ENCODE measurements around the gene PPP1R13B. TPM values are rescaled to one million over a fixed set of nuclear protein-coding genes. Genes with fewer than 3 reads are reported as not detected.

Gene PPP1R13B
- total RNA-seq, 1 experiment from 2014 or later: 17.8 TPM

- ChIA-PET POLR2A (no interaction called here), RAD21 (ENCODE audit: low non-redundant PET in 1 of 2, low total read pairs in 2 of 2, uncharacterized antibody in 2 of 2, unreplicated experiment in 2 of 2) (no interaction called here), CTCF (no interaction called here)
- Histone ChIP-seq H3K4me3 (replicated peaks in 1 of 2; ENCODE audit: low read depth in 1 of 2, low read length in 2 of 2) (no peak overlapping the region), H3K4me1 (ENCODE audit: control insufficient read depth in 1 of 2, insufficient read depth in 2 of 2, low read length in 2 of 2) (no peaks in the 10 kb centered on the region), H3K9ac (ENCODE audit: low read length) (no peak overlapping the region), H3K36me3 (ENCODE audit: control insufficient read depth in 1 of 2, insufficient read depth in 2 of 2, low read length in 2 of 2) (peaks cover 5 to 16% of the 10 kb centered on the region in 2 experiments; a peak in 3 of 4 replicates), H3K27ac (ENCODE audit: low read depth, low read length) (no peak overlapping the region), H3K79me2 (ENCODE audit: insufficient read depth, low read length) (peaks cover 7% of the 10 kb centered on the region; the same call in 1 of the 2 replicates), H3K4me2 (ENCODE audit: low read length) (no peak overlapping the region), H4K20me1 (ENCODE audit: insufficient read depth) (no peaks in the 10 kb centered on the region), H3K9me3 (ENCODE audit: control insufficient read depth in 1 of 2, insufficient read depth in 1 of 2, low read depth in 1 of 2, low read length in 2 of 2) (no peaks in the 10 kb centered on the region), H2AFZ (ENCODE audit: low read depth, low read length, poor library complexity, severe bottlenecking) (no peak overlapping the region), H3K27me3 (ENCODE audit: insufficient read depth, low read length) (no peaks in the 10 kb centered on the region), H3K9me2 (ENCODE audit: insufficient read depth) (no peaks in the 10 kb centered on the region)
- intact Hi-C loops (cut with micrococcal nuclease): no loop called here
- ATAC-seq (no peak), DNase-seq (ENCODE audit: low read depth, low spot score) (no peak)
- BruUV-seq (replicated peaks): no TSS peak
- TF ChIP-seq EGR1 (IDR thresholded peaks at IDR 0.05; ENCODE audit: low read depth) (no peak), CEBPB (IDR thresholded peaks at IDR 0.05; ENCODE audit: low read depth) (no peak), JUND (IDR thresholded peaks at IDR 0.05) (no peak), RAD21 (IDR thresholded peaks at IDR 0.05; ENCODE audit: low read depth) (no peak), SP1 (IDR thresholded peaks at IDR 0.05; ENCODE audit: low read depth) (no peak), MAX (IDR thresholded peaks at IDR 0.05) (no peak), TCF7L2 (IDR thresholded peaks at IDR 0.05; ENCODE audit: borderline replicate concordance, extremely low read depth, insufficient read depth, insufficient read length) (no peak), EZH2phosphoT487 (IDR thresholded peaks at IDR 0.05; ENCODE audit: borderline replicate concordance) (no peak), POLR2AphosphoS5 (IDR thresholded peaks at IDR 0.05; ENCODE audit: low read depth, low read length) (no peak), CTCF (IDR thresholded peaks at IDR 0.05 in 2 of 3, conservative IDR thresholded peaks at IDR 0.05 in 1 of 3; ENCODE audit: borderline replicate concordance in 1 of 3, insufficient read depth in 1 of 3, low read depth in 2 of 3, low read length in 2 of 3) (no peak), REST (IDR thresholded peaks at IDR 0.05; ENCODE audit: low read depth) (no peak), ELF1 (IDR thresholded peaks at IDR 0.05; ENCODE audit: borderline replicate concordance, low read depth) (no peak), FOSL1 (IDR thresholded peaks at IDR 0.05; ENCODE audit: low read depth) (no peak), CBX3 (IDR thresholded peaks at IDR 0.05; ENCODE audit: low read depth) (no peak), ATF3 (IDR thresholded peaks at IDR 0.05) (no peak), POLR2A (IDR thresholded peaks at IDR 0.05; ENCODE audit: borderline replicate concordance, extremely low read depth, insufficient read depth, insufficient read length) (no peak), SIN3A (IDR thresholded peaks at IDR 0.05; ENCODE audit: low read depth) (no peak)
Observed at GRCh38 chr14:103700753-103701490, 146.5 kb downstream of the PPP1R13B start.
